ENCODE data around the gene C14orf132.
"Not testable (repeated sequence)": the region's sequence is repeated elsewhere in the genome, so short reads cannot be mapped to it uniquely, and the experiment has no call there.

Gene C14orf132

GRCh38 chr14:96038920-96039632 lies at the start of gene C14orf132:
Gene C14orf132, plus strand, starts transcription at chr14:96039362. Its CDS starts 139 bp downstream, at chr14:96039501.
- peak; percentile 7 for DNase-seq

- no peak for DNase-seq
Measured at GRCh38 chr14:95993768-95994592, 45.2 kb upstream of the C14orf132 start.

GRCh38 chr14:95994593-95994928 lies 44.6 kb upstream of the C14orf132 start:
- no peak for DNase-seq

- DNase-seq, result no peak
Measured at GRCh38 chr14:95998656-95999055, 40.5 kb upstream of the C14orf132 start.

- no peak for DNase-seq
Measured at GRCh38 chr14:96001866-96002497, 37.2 kb upstream of the C14orf132 start.

- no peak for DNase-seq
Measured at GRCh38 chr14:96002498-96002884, 36.7 kb upstream of the C14orf132 start.

- DNase-seq, result no peak
Measured at GRCh38 chr14:96011131-96011530, 28.0 kb upstream of the C14orf132 start.

GRCh38 chr14:96011607-96012006 lies 27.6 kb upstream of the C14orf132 start:
- no peak for DNase-seq

GRCh38 chr14:96012757-96013156 lies 26.4 kb upstream of the C14orf132 start:
- DNase-seq, result not testable (repeated sequence)

- no peak for DNase-seq
Measured at GRCh38 chr14:96014176-96014575, 25.0 kb upstream of the C14orf132 start.

GRCh38 chr14:96016501-96017160 lies 22.5 kb upstream of the C14orf132 start:
- no peak for DNase-seq

- DNase-seq, result no peak
Measured at GRCh38 chr14:96017882-96018281, 21.3 kb upstream of the C14orf132 start.

GRCh38 chr14:96027431-96028355 lies 11.5 kb upstream of the C14orf132 start:
- no peak for DNase-seq

- no peak for DNase-seq
Measured at GRCh38 chr14:96029089-96029645, 10.0 kb upstream of the C14orf132 start.

GRCh38 chr14:96030108-96030760 lies 8.9 kb upstream of the C14orf132 start:
- no peak for DNase-seq

GRCh38 chr14:96031691-96032090 lies 7.5 kb upstream of the C14orf132 start:
- no peak for DNase-seq

GRCh38 chr14:96035456-96035855 lies 3.7 kb upstream of the C14orf132 start:
- DNase-seq, result no peak

GRCh38 chr14:96037891-96038557 lies 1.1 kb upstream of the C14orf132 start:
- DNase-seq, result no peak

GRCh38 chr14:96038558-96038919 lies 623 bp upstream of the C14orf132 start:
- no peak for DNase-seq

GRCh38 chr14:96039633-96040311 lies 610 bp downstream of the C14orf132 start:
- no peak for DNase-seq
